ENCODE data around the gene MEOX1.

DNA sequence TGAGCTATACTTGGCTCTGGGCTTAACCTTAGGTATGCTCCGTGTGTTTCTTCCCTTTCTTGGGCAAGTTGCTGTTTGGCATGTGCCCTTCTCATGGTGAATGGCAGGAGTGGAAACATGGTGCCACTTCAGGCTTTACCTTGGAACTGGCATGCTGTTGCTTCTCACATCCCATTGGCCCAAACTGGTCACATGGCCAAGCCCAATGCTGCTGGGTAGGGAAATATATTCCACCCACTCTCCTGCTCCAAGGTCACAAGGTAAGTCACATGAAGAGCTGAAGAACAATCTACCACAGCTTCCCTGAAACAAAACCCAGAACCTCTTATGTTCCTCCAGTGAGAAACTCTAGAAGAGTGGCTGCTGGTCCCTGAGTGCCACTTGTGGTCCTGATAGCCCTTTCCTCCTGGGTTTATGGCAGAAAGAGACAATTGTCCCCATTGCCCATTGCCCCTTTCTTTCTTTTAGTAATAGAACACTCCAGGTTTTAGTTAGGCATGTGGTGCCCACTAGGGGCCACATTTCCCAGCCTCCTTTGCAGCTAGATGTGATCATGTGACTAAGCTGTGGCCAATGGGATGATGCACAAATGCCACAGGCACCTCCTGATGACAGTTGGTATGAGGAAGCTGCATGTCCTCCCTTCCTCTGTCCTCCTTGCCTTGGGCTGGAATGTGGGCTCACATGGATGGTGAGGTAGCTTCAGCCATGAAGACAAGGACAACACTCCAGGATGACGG lies 50.3 kb downstream of the MEOX1 start:
- TF ChIP-seq, protein P1, sequence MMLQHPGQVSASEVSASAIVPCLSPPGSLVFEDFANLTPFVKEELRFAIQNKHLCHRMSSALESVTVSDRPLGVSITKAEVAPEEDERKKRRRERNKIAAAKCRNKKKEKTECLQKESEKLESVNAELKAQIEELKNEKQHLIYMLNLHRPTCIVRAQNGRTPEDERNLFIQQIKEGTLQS (CRISPR knock-in tag; conservative IDR thresholded peaks at IDR 0.05), result no peak
- TF ChIP-seq, protein P2, sequence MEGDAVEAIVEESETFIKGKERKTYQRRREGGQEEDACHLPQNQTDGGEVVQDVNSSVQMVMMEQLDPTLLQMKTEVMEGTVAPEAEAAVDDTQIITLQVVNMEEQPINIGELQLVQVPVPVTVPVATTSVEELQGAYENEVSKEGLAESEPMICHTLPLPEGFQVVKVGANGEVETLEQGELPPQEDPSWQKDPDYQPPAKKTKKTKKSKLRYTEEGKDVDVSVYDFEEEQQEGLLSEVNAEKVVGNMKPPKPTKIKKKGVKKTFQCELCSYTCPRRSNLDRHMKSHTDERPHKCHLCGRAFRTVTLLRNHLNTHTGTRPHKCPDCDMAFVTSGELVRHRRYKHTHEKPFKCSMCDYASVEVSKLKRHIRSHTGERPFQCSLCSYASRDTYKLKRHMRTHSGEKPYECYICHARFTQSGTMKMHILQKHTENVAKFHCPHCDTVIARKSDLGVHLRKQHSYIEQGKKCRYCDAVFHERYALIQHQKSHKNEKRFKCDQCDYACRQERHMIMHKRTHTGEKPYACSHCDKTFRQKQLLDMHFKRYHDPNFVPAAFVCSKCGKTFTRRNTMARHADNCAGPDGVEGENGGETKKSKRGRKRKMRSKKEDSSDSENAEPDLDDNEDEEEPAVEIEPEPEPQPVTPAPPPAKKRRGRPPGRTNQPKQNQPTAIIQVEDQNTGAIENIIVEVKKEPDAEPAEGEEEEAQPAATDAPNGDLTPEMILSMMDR (IDR thresholded peaks at IDR 0.05), result no peak
- TF ChIP-seq, protein P3, sequence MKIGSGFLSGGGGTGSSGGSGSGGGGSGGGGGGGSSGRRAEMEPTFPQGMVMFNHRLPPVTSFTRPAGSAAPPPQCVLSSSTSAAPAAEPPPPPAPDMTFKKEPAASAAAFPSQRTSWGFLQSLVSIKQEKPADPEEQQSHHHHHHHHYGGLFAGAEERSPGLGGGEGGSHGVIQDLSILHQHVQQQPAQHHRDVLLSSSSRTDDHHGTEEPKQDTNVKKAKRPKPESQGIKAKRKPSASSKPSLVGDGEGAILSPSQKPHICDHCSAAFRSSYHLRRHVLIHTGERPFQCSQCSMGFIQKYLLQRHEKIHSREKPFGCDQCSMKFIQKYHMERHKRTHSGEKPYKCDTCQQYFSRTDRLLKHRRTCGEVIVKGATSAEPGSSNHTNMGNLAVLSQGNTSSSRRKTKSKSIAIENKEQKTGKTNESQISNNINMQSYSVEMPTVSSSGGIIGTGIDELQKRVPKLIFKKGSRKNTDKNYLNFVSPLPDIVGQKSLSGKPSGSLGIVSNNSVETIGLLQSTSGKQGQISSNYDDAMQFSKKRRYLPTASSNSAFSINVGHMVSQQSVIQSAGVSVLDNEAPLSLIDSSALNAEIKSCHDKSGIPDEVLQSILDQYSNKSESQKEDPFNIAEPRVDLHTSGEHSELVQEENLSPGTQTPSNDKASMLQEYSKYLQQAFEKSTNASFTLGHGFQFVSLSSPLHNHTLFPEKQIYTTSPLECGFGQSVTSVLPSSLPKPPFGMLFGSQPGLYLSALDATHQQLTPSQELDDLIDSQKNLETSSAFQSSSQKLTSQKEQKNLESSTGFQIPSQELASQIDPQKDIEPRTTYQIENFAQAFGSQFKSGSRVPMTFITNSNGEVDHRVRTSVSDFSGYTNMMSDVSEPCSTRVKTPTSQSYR (CRISPR knock-in tag; IDR thresholded peaks at IDR 0.05), result no peak
- no peak for TF ChIP-seq OVOL2 (CRISPR knock-in tag; IDR thresholded peaks at IDR 0.05; ENCODE audit: borderline replicate concordance)
- TF ChIP-seq, protein P4, sequence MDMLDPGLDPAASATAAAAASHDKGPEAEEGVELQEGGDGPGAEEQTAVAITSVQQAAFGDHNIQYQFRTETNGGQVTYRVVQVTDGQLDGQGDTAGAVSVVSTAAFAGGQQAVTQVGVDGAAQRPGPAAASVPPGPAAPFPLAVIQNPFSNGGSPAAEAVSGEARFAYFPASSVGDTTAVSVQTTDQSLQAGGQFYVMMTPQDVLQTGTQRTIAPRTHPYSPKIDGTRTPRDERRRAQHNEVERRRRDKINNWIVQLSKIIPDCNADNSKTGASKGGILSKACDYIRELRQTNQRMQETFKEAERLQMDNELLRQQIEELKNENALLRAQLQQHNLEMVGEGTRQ (CRISPR knock-in tag; IDR thresholded peaks at IDR 0.05), result peak; percentile 46
- TF ChIP-seq, protein P5, sequence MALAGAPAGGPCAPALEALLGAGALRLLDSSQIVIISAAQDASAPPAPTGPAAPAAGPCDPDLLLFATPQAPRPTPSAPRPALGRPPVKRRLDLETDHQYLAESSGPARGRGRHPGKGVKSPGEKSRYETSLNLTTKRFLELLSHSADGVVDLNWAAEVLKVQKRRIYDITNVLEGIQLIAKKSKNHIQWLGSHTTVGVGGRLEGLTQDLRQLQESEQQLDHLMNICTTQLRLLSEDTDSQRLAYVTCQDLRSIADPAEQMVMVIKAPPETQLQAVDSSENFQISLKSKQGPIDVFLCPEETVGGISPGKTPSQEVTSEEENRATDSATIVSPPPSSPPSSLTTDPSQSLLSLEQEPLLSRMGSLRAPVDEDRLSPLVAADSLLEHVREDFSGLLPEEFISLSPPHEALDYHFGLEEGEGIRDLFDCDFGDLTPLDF (CRISPR knock-in tag; IDR thresholded peaks at IDR 0.05), result no peak
- no peak for TF ChIP-seq ZNF416 (CRISPR knock-in tag; IDR thresholded peaks at IDR 0.05)
- TF ChIP-seq NR1H2 (CRISPR knock-in tag; IDR thresholded peaks at IDR 0.05), result no peak
- TF ChIP-seq CREB1 (CRISPR knock-in tag; IDR thresholded peaks at IDR 0.05), result no peak
- no peak for TF ChIP-seq NFYB (CRISPR knock-in tag; conservative IDR thresholded peaks at IDR 0.05; ENCODE audit: low read depth)
- TF ChIP-seq JUN (CRISPR knock-in tag; IDR thresholded peaks at IDR 0.05), result no peak
- TF ChIP-seq, protein P6, sequence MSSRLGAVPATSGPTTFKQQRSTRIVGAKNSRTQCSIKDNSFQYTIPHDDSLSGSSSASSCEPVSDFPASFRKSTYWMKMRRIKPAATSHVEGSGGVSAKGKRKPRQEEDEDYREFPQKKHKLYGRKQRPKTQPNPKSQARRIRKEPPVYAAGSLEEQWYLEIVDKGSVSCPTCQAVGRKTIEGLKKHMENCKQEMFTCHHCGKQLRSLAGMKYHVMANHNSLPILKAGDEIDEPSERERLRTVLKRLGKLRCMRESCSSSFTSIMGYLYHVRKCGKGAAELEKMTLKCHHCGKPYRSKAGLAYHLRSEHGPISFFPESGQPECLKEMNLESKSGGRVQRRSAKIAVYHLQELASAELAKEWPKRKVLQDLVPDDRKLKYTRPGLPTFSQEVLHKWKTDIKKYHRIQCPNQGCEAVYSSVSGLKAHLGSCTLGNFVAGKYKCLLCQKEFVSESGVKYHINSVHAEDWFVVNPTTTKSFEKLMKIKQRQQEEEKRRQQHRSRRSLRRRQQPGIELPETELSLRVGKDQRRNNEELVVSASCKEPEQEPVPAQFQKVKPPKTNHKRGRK (CRISPR knock-in tag; IDR thresholded peaks at IDR 0.05; ENCODE audit: borderline replicate concordance), result no peak
- no peak for TF ChIP-seq ZNF232 (CRISPR knock-in tag; IDR thresholded peaks at IDR 0.05)
- TF ChIP-seq, protein P7, sequence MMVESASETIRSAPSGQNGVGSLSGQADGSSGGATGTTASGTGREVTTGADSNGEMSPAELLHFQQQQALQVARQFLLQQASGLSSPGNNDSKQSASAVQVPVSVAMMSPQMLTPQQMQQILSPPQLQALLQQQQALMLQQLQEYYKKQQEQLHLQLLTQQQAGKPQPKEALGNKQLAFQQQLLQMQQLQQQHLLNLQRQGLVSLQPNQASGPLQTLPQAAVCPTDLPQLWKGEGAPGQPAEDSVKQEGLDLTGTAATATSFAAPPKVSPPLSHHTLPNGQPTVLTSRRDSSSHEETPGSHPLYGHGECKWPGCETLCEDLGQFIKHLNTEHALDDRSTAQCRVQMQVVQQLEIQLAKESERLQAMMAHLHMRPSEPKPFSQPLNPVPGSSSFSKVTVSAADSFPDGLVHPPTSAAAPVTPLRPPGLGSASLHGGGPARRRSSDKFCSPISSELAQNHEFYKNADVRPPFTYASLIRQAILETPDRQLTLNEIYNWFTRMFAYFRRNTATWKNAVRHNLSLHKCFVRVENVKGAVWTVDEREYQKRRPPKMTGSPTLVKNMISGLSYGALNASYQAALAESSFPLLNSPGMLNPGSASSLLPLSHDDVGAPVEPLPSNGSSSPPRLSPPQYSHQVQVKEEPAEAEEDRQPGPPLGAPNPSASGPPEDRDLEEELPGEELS (CRISPR knock-in tag; IDR thresholded peaks at IDR 0.05), result no peak
